Measurements from ENCODE around the gene ARHGAP26. TPM values are rescaled to one million over a fixed set of nuclear protein-coding genes. Genes with fewer than 3 reads are reported as not detected.

ARHGAP26 gene
- total RNA-seq, 1 donor from 2014 or later, result 14.1 TPM

- H3K36me3 Mint-ChIP-seq (ENCODE audit: unreplicated experiment), result peaks cover 5% of the 10 kb centered on the region
- no peak for DNase-seq (ENCODE audit: extremely low spot score, unreplicated experiment)
- no peak for TF ChIP-seq CTCF (IDR thresholded peaks at IDR 0.05)
- peaks cover 14% of the 10 kb centered on the region for H3K4me1 Mint-ChIP-seq (ENCODE audit: unreplicated experiment)
- H3K27ac Mint-ChIP-seq (ENCODE audit: unreplicated experiment), result no peak overlapping the region
- no peak overlapping the region for H3K4me3 Mint-ChIP-seq (ENCODE audit: unreplicated experiment)
- H3K27me3 Mint-ChIP-seq (ENCODE audit: unreplicated experiment), result no peaks in the 10 kb centered on the region
- H3K9me3 Mint-ChIP-seq (ENCODE audit: unreplicated experiment), result no peaks in the 10 kb centered on the region
These were observed 442.1 kb downstream of the ARHGAP26 start for GRCh38 chr5:143212261-143212660.

- H3K27me3 Mint-ChIP-seq (ENCODE audit: unreplicated experiment), result no peaks in the 10 kb centered on the region
- no peak for TF ChIP-seq CTCF (IDR thresholded peaks at IDR 0.05)
- peaks cover 5% of the 10 kb centered on the region for H3K36me3 Mint-ChIP-seq (ENCODE audit: unreplicated experiment)
- H3K4me3 Mint-ChIP-seq (ENCODE audit: unreplicated experiment), result no peak overlapping the region
- no peak for DNase-seq (ENCODE audit: extremely low spot score, unreplicated experiment)
- peaks cover 12% of the 10 kb centered on the region for H3K4me1 Mint-ChIP-seq (ENCODE audit: unreplicated experiment)
- H3K9me3 Mint-ChIP-seq (ENCODE audit: unreplicated experiment), result no peaks in the 10 kb centered on the region
- peak overlapping the region; percentile 27 for H3K27ac Mint-ChIP-seq (ENCODE audit: unreplicated experiment)
These were observed 443.2 kb downstream of the ARHGAP26 start for GRCh38 chr5:143213231-143213850.

- H3K4me3 Mint-ChIP-seq (ENCODE audit: unreplicated experiment), result no peak overlapping the region
- H3K36me3 Mint-ChIP-seq (ENCODE audit: unreplicated experiment), result peaks cover 5% of the 10 kb centered on the region
- no peak for DNase-seq (ENCODE audit: extremely low spot score, unreplicated experiment)
- peak overlapping the region; percentile 27 for H3K27ac Mint-ChIP-seq (ENCODE audit: unreplicated experiment)
- H3K9me3 Mint-ChIP-seq (ENCODE audit: unreplicated experiment), result no peaks in the 10 kb centered on the region
- peaks cover 12% of the 10 kb centered on the region for H3K4me1 Mint-ChIP-seq (ENCODE audit: unreplicated experiment)
- H3K27me3 Mint-ChIP-seq (ENCODE audit: unreplicated experiment), result no peaks in the 10 kb centered on the region
- peak; percentile 36 for TF ChIP-seq CTCF (IDR thresholded peaks at IDR 0.05)
These were observed 443.7 kb downstream of the ARHGAP26 start for GRCh38 chr5:143213851-143214363.

- Mint-ChIP-seq H3K27ac (ENCODE audit: unreplicated experiment) (no peak overlapping the region), H3K36me3 (ENCODE audit: unreplicated experiment) (peaks cover 5% of the 10 kb centered on the region), H3K27me3 (ENCODE audit: unreplicated experiment) (no peaks in the 10 kb centered on the region), H3K4me3 (ENCODE audit: unreplicated experiment) (no peak overlapping the region), H3K9me3 (ENCODE audit: unreplicated experiment) (no peaks in the 10 kb centered on the region), H3K4me1 (ENCODE audit: unreplicated experiment) (peaks cover 12% of the 10 kb centered on the region)
- no peak for DNase-seq (ENCODE audit: extremely low spot score, unreplicated experiment)
- TF ChIP-seq CTCF (IDR thresholded peaks at IDR 0.05), result no peak
These were observed 444.3 kb downstream of the ARHGAP26 start for GRCh38 chr5:143214458-143214857.

- no peak for DNase-seq (ENCODE audit: extremely low spot score, unreplicated experiment)
- no peak overlapping the region for H3K27ac Mint-ChIP-seq (ENCODE audit: unreplicated experiment)
- H3K36me3 Mint-ChIP-seq (ENCODE audit: unreplicated experiment), result peaks cover 5% of the 10 kb centered on the region
- no peak overlapping the region for H3K4me3 Mint-ChIP-seq (ENCODE audit: unreplicated experiment)
- H3K9me3 Mint-ChIP-seq (ENCODE audit: unreplicated experiment), result no peaks in the 10 kb centered on the region
- TF ChIP-seq CTCF (IDR thresholded peaks at IDR 0.05), result no peak
- H3K4me1 Mint-ChIP-seq (ENCODE audit: unreplicated experiment), result peaks cover 12% of the 10 kb centered on the region
- H3K27me3 Mint-ChIP-seq (ENCODE audit: unreplicated experiment), result no peaks in the 10 kb centered on the region
These were observed 444.7 kb downstream of the ARHGAP26 start for GRCh38 chr5:143214890-143215289.

All from osteocyte (in vitro differentiated cells).